HCT116 (cell line): ENCODE results near the gene RNF217. TPM values are rescaled to one million over a fixed set of nuclear protein-coding genes. Genes with fewer than 3 reads are reported as not detected.

Experiments used
- ATAC-seq: fragments of 200-7000 bp; cut with Tn5 transposase; 2 replicates; pipeline ENCODE4 v1.9.1; 2020; ENCODE audit warnings: mild to moderate bottlenecking, moderate library complexity
- BruUV-seq: library from RNA; stranded (reverse); fragments of 400-500 nt; replicated peaks from 2 replicates; lab custom pipeline; 2021; lab: Mats Ljungman, UMichigan
- CTCF ChIA-PET: fragments of 300-600 bp; sonication (Branson Sonifier 250); formaldehyde crosslinking; loops from one replicate; lab custom pipeline; 2021; ENCODE audit warnings: antibody characterized with exemption; lab: Charles Lee
- POLR2A ChIA-PET: fragments of 300-600, 350-600 bp; sonication (Branson Sonifier 250); formaldehyde crosslinking; loops from one replicate; lab custom pipeline; 2021; ENCODE audit warnings: antibody characterized with exemption; lab: Charles Lee
- RAD21 ChIA-PET, 2 experiments: fragments of 300-600 bp; sonication (Branson Sonifier 250); formaldehyde crosslinking; loops; one replicate each; lab custom pipeline; 2023; ENCODE audit warnings: low total read pairs in 2 of 2; ENCODE audit not compliant: uncharacterized antibody in 2 of 2, unreplicated experiment in 2 of 2, low non-redundant PET in 1 of 2; lab: Charles Lee
- DNase-seq: peaks from one replicate; pipeline ENCODE4 v3.0.0-alpha.2; 2010; ENCODE audit warnings: low read depth, low spot score
- H2AFZ ChIP-seq: fragments of 200-600 bp; shearing (Covaris generic), sonication (generic); 2 replicates; pipeline ENCODE4 v1.6.1; 2017; ENCODE audit warnings: low read depth, mixed run types, mixed read lengths, antibody characterized with exemption, low read length; ENCODE audit not compliant: poor library complexity, severe bottlenecking
- H3K27ac ChIP-seq: 2 replicates; pipeline ENCODE4 v1.5.1; 2012; ENCODE audit warnings: low read depth, low read length
- H3K27me3 ChIP-seq: fragments of 200-600 bp; sonication (generic); 2 replicates; pipeline ENCODE4 v1.6.1; 2016; ENCODE audit warnings: mixed run types, low read length, mixed read lengths; ENCODE audit not compliant: insufficient read depth
- H3K36me3 ChIP-seq, 2 experiments: fragments of 200-500 bp in 1 of 2; fragments of 200-600 bp in 1 of 2; sonication (Bioruptor generic) in 1 of 2; sonication (generic) in 1 of 2; 2 replicates each; pipeline versions ENCODE4 v1.5.1 to v1.6.1; 2014 to 2016; ENCODE audit warnings: low read length in 2 of 2, inconsistent platforms in 1 of 2, mixed read lengths in 1 of 2, mixed run types in 1 of 2; ENCODE audit not compliant: insufficient read depth in 2 of 2, control insufficient read depth in 1 of 2
- H3K4me1 ChIP-seq, 2 experiments: fragments of 200-600 bp in 1 of 2; sonication (generic) in 1 of 2; 2 replicates each; pipeline versions ENCODE4 v1.5.1 to v1.6.1; 2012 to 2017; ENCODE audit warnings: low read length in 2 of 2, inconsistent platforms in 1 of 2, mild to moderate bottlenecking in 1 of 2, mixed read lengths in 1 of 2, mixed run types in 1 of 2, moderate library complexity in 1 of 2; ENCODE audit not compliant: insufficient read depth in 2 of 2, control insufficient read depth in 1 of 2
- H3K4me2 ChIP-seq: fragments of 200-600 bp; sonication (generic); 2 replicates; pipeline ENCODE4 v1.6.1; 2017; ENCODE audit warnings: mixed run types, low read length, mixed read lengths
- H3K4me3 ChIP-seq, 2 experiments: fragments of 200-600 bp in 1 of 2; sonication (generic) in 1 of 2; replicated peaks in 1 of 2; 2 replicates each; pipeline ENCODE4 v1.5.1; 2011 to 2016; ENCODE audit warnings: low read length in 2 of 2, control low read depth in 1 of 2, low read depth in 1 of 2, mild to moderate bottlenecking in 1 of 2, mixed read lengths in 1 of 2, mixed run types in 1 of 2
- H3K79me2 ChIP-seq: fragments of 200-600 bp; sonication (generic); 2 replicates; pipeline ENCODE4 v1.6.1; 2017; ENCODE audit warnings: mild to moderate bottlenecking, mixed run types, low read length, moderate library complexity, mixed read lengths; ENCODE audit not compliant: insufficient read depth
- H3K9ac ChIP-seq: fragments of 200-600 bp; sonication (generic); 2 replicates; pipeline ENCODE4 v1.6.1; 2016; ENCODE audit warnings: low read length, mixed read lengths
- H3K9me2 ChIP-seq: fragments of 200-600 bp; sonication (generic), shearing (Covaris generic); 2 replicates; pipeline ENCODE4 v1.6.1; 2017; ENCODE audit warnings: mixed run types, mild to moderate bottlenecking, moderate library complexity; ENCODE audit not compliant: insufficient read depth
- H3K9me3 ChIP-seq, 2 experiments: fragments of 200-500 bp in 1 of 2; fragments of 200-600 bp in 1 of 2; sonication (Bioruptor generic) in 1 of 2; sonication (generic) in 1 of 2; 2 replicates each; pipeline ENCODE4 v1.6.1; 2014 to 2017; ENCODE audit warnings: low read length in 2 of 2, mixed read lengths in 2 of 2, inconsistent platforms in 1 of 2, low read depth in 1 of 2, mild to moderate bottlenecking in 1 of 2, mixed run types in 1 of 2, moderate library complexity in 1 of 2; ENCODE audit not compliant: control insufficient read depth in 1 of 2, insufficient read depth in 1 of 2
- H4K20me1 ChIP-seq: fragments of 200-600 bp; sonication (generic), shearing (Covaris generic); 2 replicates; pipeline ENCODE4 v1.6.1; 2017; ENCODE audit warnings: mixed run types, mild to moderate bottlenecking, moderate library complexity; ENCODE audit not compliant: insufficient read depth
- CTCF ChIP-seq, 3 experiments: fragments of 200-600 bp in 1 of 3; sonication (generic) in 1 of 3; IDR thresholded peaks in 2 of 3; conservative IDR thresholded peaks in 1 of 3; 2 replicates each; pipeline ENCODE4 v1.5.1; 2012 to 2017; ENCODE audit warnings: low read depth in 2 of 3, low read length in 2 of 3, antibody characterized with exemption in 1 of 3, borderline replicate concordance in 1 of 3, control low read depth in 1 of 3, mild to moderate bottlenecking in 1 of 3, mixed read lengths in 1 of 3, mixed run types in 1 of 3, moderate library complexity in 1 of 3; ENCODE audit not compliant: insufficient read depth in 1 of 3
- EGR1 ChIP-seq: IDR thresholded peaks from 2 replicates; pipeline ENCODE4 v1.6.1; 2012; ENCODE audit warnings: low read depth
- ELF1 ChIP-seq: IDR thresholded peaks from 2 replicates; pipeline ENCODE4 v1.6.1; 2012; ENCODE audit warnings: low read depth, borderline replicate concordance
- EZH2phosphoT487 ChIP-seq: fragments of 200-600 bp; IDR thresholded peaks from 2 replicates; pipeline ENCODE4 v1.6.1; 2018; ENCODE audit warnings: antibody characterized with exemption, borderline replicate concordance
- FOSL1 ChIP-seq: IDR thresholded peaks from 2 replicates; pipeline ENCODE4 v1.6.1; 2012; ENCODE audit warnings: low read depth
- POLR2AphosphoS5 ChIP-seq: IDR thresholded peaks from 2 replicates; pipeline ENCODE4 v1.6.1; 2011; ENCODE audit warnings: mild to moderate bottlenecking, low read depth, low read length, moderate library complexity
- RAD21 ChIP-seq: IDR thresholded peaks from 2 replicates; pipeline ENCODE4 v1.6.1; 2012; ENCODE audit warnings: low read depth, mild to moderate bottlenecking
- SP1 ChIP-seq: IDR thresholded peaks from 2 replicates; pipeline ENCODE4 v1.6.1; 2012; ENCODE audit warnings: low read depth
- SRF ChIP-seq: IDR thresholded peaks from 2 replicates; pipeline ENCODE4 v1.6.1; 2012; ENCODE audit warnings: low read depth
- TCF7L2 ChIP-seq: IDR thresholded peaks from 2 replicates; pipeline ENCODE4 v1.7.0; 2011; ENCODE audit warnings: borderline replicate concordance, inconsistent platforms; ENCODE audit not compliant: insufficient read depth, insufficient read length; ENCODE audit errors: extremely low read depth
- ZFX ChIP-seq: fragments of 450-650 bp; IDR thresholded peaks from 2 replicates; pipeline ENCODE4 v1.6.1; 2017
- intact Hi-C: fragments of 100-400 bp; cut with micrococcal nuclease; formaldehyde crosslinking; loops from 2 replicates; pipeline ENCODE4 v1.10.0; 2022
- total RNA-seq: library from RNA; stranded (reverse); gene quantifications from one replicate; pipeline ENCODE4 v1.2.1, GENCODE V29; 2021; ENCODE audit not compliant: unreplicated experiment
- TF ChIP-seq, protein P1 (sequence below): IDR thresholded peaks from 2 replicates; pipeline ENCODE4 v1.6.1; 2011; ENCODE audit warnings: mild to moderate bottlenecking, low read length, moderate library complexity; ENCODE audit not compliant: insufficient replicate concordance; ENCODE audit errors: extremely low read depth
- TF ChIP-seq, protein P2 (sequence below): IDR thresholded peaks from 2 replicates; pipeline ENCODE4 v1.6.1; 2012

Gene RNF217
- total RNA-seq, 1 experiment from 2014 or later, result 20.4 TPM

GRCh38 chr6:125022391-125022989 is 60.3 kb downstream of the RNF217 start:
- no TSS peak for BruUV-seq

GRCh38 chr6:125025164-125025854 is 63.1 kb downstream of the RNF217 start:
- no peaks in the 10 kb centered on the region; the same call in 1 of the 2 replicates for H4K20me1 ChIP-seq
- ChIA-PET CTCF (no interaction called here), RAD21 (no interaction called here), POLR2A (no interaction called here)
- no peak overlapping the region for H2AFZ ChIP-seq
- intact Hi-C loops, result no loop called here
- no peaks in the 10 kb centered on the region for H3K4me1 ChIP-seq
- H3K9me2 ChIP-seq, result no peaks in the 10 kb centered on the region
- H3K9ac ChIP-seq, result no peak overlapping the region
- no peaks in the 10 kb centered on the region for H3K36me3 ChIP-seq
- H3K27ac ChIP-seq, result no peak overlapping the region
- DNase-seq, result no peak
- no peak for ATAC-seq
- H3K4me2 ChIP-seq, result no peak overlapping the region
- BruUV-seq, result no TSS peak
- no peak overlapping the region for H3K4me3 ChIP-seq
- H3K27me3 ChIP-seq, result no peaks in the 10 kb centered on the region
- no peaks in the 10 kb centered on the region for H3K9me3 ChIP-seq
- peaks cover 5% of the 10 kb centered on the region for H3K79me2 ChIP-seq
- TF ChIP-seq POLR2AphosphoS5 (no peak), SP1 (no peak), EGR1 (no peak), TCF7L2 (no peak), EZH2phosphoT487 (no peak), ZFX (no peak), ELF1 (no peak), CTCF (IDR thresholded peaks at IDR 0.05 in 2 of 3, conservative IDR thresholded peaks at IDR 0.05 in 1 of 3; ENCODE audit: borderline replicate concordance in 1 of 3, insufficient read depth in 1 of 3, low read depth in 2 of 3, low read length in 2 of 3) (no peak), FOSL1 (no peak)
- TF ChIP-seq, protein P1, sequence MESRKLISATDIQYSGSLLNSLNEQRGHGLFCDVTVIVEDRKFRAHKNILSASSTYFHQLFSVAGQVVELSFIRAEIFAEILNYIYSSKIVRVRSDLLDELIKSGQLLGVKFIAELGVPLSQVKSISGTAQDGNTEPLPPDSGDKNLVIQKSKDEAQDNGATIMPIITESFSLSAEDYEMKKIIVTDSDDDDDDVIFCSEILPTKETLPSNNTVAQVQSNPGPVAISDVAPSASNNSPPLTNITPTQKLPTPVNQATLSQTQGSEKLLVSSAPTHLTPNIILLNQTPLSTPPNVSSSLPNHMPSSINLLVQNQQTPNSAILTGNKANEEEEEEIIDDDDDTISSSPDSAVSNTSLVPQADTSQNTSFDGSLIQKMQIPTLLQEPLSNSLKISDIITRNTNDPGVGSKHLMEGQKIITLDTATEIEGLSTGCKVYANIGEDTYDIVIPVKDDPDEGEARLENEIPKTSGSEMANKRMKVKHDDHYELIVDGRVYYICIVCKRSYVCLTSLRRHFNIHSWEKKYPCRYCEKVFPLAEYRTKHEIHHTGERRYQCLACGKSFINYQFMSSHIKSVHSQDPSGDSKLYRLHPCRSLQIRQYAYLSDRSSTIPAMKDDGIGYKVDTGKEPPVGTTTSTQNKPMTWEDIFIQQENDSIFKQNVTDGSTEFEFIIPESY, result no peak
- TF ChIP-seq, protein P2, sequence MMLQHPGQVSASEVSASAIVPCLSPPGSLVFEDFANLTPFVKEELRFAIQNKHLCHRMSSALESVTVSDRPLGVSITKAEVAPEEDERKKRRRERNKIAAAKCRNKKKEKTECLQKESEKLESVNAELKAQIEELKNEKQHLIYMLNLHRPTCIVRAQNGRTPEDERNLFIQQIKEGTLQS, result no peak

More at GRCh38 chr6:125022391-125022989, 60.3 kb downstream of the RNF217 start:
- Histone ChIP-seq H2AFZ (no peak overlapping the region), H3K27ac (no peak overlapping the region), H3K4me1 (no peaks in the 10 kb centered on the region), H3K9ac (no peak overlapping the region)
- DNase-seq, result no peak
- no peak for TF ChIP-seq RAD21
- TF ChIP-seq SRF, result no peak
- TF ChIP-seq TCF7L2, result no peak
- TF ChIP-seq, all 23 proteins: peak for 0
- Histone ChIP-seq H3K9me2 (no peaks in the 10 kb centered on the region), H3K36me3 (no peaks in the 10 kb centered on the region), H3K4me3 (no peak overlapping the region), H3K27me3 (no peaks in the 10 kb centered on the region), H3K4me2 (no peak overlapping the region), H4K20me1 (no peaks in the 10 kb centered on the region), H3K9me3 (no peaks in the 10 kb centered on the region), H3K79me2 (no peaks in the 10 kb centered on the region; the same call in 1 of the 2 replicates)
- CTCF ChIA-PET, result no interaction called here
- no peak for ATAC-seq
- POLR2A ChIA-PET, result no interaction called here
- RAD21 ChIA-PET, result no interaction called here
- intact Hi-C loops, result no loop called here
